Testis (tissue), 2 donors: ENCODE data around the gene GALNT11.
"Not testable (repeated sequence)": the region's sequence is repeated elsewhere in the genome, so short reads cannot be mapped to it uniquely, and the experiment has no call there.

Source experiments
- CTCF ChIP-seq, 3 experiments: fragments of 450-650 bp in 2 of 3; fragments of 200-600 bp in 1 of 3; sonication (generic) in 1 of 3; IDR thresholded peaks; one replicate each; pipeline ENCODE4 v1.5.1; 2016 to 2019; ENCODE audit warnings: antibody characterized with exemption in 3 of 3, mild to moderate bottlenecking in 2 of 3, moderate library complexity in 1 of 3
- POLR2A ChIP-seq: fragments of 450-650 bp; IDR thresholded peaks from one replicate; pipeline ENCODE4 v1.6.1; 2017; ENCODE audit warnings: antibody characterized with exemption, mild to moderate bottlenecking, moderate library complexity

DNA sequence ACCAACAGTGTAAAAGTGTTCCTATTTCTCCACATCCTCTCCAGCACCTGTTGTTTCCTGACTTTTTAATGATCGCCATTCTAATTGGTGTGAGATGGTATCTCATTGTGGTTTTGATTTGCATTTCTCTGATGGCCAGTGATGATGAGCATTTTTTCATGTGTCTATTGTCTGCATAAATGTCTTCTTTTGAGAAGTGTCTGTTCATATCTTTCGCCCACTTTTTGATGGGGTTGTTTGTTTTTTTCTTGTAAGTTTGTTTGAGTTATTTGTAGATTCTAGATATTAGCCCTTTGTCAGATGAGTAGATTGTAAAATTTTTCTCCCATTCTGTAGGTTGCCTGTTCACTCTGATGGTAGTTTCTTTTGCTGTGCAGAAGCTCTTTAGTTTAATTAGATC, 35.6 kb downstream of the GALNT11 start:
- not testable (repeated sequence) for TF ChIP-seq CTCF (IDR thresholded peaks at IDR 0.05); POLR2A
